GM20431 (cell line): ENCODE results near the gene IL17D.
"Not testable (repeated sequence)": the region's sequence is repeated elsewhere in the genome, so short reads cannot be mapped to it uniquely, and the experiment has no call there.

Source experiments
- in situ Hi-C: fragments of 300-500 bp; cut with MseI, MboI; formaldehyde crosslinking; loops from one replicate; pipeline ENCODE4 v1.15.0; 2020; ENCODE audit warnings: low sequenced_read_pairs; ENCODE audit not compliant: unreplicated experiment

Gene IL17D

DNA sequence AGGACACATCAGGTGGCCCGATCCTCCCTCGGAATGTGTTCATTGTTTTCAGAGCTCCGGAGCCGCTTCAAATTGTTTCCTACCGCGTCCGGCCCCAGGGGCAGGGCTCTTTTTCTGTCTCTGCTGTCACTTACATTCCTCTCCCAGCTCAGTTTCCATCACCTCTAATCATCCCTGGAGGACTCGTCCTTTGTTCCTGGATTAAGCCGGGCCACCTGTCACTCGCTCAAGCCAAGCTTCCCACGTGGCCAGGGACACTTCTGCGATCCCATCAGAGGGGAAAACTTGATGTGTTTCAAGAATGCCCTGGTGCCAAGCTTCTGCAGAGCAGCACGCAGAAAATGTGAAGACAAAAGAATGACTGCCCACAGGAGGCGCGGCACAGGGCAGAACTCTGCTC is 13.5 kb downstream of the IL17D start:
- in situ Hi-C loops = loop anchor here (10.0 kb wide), 1 partner anchor 208 kb away; no protein-coding TSS in a partner anchor

DNA sequence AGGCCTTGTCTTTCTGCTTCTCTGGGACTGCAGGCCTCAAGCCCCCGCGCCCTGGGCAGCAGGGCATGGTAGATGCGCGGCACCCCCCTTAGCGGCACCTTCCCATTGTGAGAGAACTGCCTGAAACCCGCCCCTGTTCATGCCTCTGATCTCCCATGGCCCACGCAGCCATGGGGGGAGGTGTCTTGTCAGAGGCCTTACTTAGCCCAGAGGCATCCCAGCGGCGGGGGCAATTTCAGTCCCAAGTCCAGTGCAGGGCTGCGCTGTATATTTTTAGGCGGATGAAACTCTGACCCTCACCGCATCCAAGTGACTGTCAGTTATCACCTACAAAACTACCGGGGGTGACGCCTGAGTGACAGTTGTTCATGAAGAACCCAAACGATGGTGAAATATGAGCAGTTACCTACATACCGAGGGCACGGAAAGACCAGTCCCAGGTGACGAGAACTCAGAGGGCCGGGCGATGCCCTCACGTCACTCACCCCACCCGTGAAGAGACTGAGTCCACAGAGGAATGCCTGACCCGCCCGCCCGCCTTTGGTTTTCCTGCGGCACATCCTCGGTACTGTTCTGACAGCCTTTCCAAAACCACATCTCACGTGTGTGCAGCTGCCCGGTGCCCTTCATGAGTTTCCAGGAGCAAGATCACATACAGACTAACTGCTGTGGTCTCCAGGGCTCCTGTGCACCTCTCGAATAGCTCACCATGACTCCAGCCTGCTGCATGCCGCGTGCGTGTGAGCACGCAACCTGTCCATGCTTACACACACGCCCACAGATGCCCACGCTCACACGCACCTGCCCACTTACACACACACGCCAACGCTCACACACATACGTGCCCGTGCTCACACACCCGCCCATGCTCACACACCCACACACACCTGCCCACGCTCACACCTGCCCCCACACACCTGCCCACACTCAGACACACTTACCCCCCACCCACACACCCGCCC is 14.4 kb downstream of the IL17D start:
- in situ Hi-C loops = loop anchor here (10.0 kb wide), 1 partner anchor 207 kb away; no protein-coding TSS in a partner anchor

DNA sequence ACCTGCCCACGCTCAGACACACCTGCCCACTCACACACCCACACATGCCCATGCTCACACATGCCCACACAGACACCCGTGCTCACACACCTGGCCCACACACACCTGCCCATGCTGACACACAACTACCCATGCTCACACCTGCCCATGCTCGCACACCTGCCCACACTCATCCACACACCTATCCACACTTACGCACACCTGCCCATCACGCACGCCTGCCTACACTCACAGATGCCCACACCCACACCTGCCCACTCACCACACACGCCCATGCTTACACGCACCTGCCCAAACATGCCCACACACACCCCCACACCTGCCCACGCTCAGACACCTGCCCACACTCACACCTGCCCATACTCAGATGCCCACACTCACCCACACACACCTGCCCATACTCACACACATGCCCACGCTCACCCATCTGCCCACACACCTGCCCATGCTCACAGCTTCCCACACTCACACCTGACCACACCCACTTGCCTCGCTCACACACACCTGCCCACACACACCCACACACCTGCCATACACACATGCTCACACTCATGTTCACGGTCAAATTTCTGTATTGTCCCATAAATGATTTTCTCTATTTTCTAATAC is 15.6 kb downstream of the IL17D start:
- in situ Hi-C loops = loop anchor here (10.0 kb wide), 1 partner anchor 206 kb away; no protein-coding TSS in a partner anchor

DNA sequence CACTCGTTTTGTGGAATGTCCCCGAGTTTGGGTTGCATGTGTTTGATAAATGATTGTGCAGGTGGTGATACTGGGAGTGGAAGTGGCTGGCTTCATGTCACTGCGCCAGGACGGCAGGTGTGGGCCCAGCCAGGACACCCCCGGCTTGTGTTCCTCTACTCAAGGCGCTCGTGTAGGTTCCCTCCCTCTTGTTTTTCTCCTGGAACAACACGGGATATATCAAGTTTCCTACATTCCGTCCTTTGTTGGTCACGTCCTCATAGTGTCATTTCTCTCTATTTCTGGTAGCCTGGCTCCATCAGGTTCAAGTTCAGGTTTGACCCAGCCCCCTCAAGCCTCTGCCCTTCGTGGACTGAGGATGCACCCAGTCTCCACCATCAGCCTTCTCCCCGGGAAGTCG is 16.3 kb downstream of the IL17D start:
- in situ Hi-C loops = loop anchor here (10.0 kb wide), 1 partner anchor 205 kb away; no protein-coding TSS in a partner anchor

DNA sequence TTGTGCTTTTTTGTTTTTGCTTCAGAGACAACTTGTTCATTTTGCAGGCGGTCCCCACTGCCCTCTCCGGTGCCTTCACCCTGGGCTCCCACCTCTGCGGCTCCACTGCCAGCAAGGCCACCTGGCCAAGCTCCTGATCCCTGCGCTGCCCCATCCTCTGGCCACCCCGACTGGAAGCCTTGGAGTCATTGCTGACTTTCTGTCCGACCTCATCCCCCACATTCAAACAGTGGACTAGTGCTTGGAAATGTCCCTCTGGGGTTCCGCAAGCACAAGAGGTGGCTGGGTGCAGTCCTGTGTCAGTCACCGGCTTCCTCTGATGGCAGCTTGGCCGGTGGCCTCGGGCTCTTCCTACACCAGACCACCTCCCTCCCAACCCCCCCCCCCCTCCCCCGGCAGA is 17.0 kb downstream of the IL17D start:
- in situ Hi-C loops = no loop called here

DNA sequence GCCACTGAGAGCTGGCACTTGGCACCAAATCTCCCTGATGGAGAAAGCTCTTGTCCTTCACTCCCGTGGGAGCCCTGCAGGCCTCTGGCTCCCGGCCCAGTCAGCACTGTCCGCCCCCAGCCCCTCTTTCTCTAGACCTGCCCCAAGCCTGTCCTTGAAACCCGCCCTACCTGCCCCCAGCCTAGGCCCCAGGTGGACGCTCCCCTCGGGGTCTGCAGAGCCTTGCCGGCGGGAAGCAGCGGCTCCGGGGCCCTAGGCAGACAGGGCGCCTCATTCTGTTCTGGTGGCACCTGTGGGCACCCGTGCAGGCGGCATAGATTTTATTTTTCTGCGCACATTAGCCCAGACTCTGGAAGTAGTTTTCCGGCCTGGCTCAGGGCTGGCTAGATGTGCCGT is 17.6 kb downstream of the IL17D start:
- in situ Hi-C loops = no loop called here

DNA sequence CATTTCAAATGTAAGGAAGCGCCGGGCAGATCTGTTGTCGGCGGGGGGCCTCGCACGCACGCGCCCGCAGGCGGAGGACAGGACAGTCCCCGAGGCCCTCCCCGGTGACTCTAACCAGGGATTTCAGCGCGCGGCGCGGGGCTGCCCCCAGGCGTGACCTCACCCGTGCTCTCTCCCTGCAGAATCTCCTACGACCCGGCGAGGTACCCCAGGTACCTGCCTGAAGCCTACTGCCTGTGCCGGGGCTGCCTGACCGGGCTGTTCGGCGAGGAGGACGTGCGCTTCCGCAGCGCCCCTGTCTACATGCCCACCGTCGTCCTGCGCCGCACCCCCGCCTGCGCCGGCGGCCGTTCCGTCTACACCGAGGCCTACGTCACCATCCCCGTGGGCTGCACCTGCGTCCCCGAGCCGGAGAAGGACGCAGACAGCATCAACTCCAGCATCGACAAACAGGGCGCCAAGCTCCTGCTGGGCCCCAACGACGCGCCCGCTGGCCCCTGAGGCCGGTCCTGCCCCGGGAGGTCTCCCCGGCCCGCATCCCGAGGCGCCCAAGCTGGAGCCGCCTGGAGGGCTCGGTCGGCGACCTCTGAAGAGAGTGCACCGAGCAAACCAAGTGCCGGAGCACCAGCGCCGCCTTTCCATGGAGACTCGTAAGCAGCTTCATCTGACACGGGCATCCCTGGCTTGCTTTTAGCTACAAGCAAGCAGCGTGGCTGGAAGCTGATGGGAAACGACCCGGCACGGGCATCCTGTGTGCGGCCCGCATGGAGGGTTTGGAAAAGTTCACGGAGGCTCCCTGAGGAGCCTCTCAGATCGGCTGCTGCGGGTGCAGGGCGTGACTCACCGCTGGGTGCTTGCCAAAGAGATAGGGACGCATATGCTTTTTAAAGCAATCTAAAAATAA is 18.2 kb downstream of the IL17D start:
- in situ Hi-C loops = no loop called here

DNA sequence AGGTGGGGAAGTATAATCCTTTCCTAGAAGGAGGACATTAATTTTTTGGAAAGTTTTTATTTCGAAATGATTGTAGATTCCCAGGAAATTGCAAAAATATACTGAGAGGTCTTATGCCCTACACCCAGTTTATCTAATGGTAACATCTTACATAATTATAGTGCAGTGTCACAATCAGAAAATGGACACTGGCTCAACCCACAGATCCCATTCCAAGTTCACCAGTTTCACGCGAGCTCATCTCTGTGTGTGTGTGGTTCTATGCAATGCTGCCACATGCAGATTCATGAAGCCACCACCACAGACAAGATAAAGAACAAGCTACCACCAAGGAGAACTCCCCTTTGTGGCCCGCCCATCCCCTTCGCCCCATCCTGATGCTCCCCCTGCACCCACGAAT is 24.4 kb downstream of the IL17D start:
- in situ Hi-C loops = no loop called here

DNA sequence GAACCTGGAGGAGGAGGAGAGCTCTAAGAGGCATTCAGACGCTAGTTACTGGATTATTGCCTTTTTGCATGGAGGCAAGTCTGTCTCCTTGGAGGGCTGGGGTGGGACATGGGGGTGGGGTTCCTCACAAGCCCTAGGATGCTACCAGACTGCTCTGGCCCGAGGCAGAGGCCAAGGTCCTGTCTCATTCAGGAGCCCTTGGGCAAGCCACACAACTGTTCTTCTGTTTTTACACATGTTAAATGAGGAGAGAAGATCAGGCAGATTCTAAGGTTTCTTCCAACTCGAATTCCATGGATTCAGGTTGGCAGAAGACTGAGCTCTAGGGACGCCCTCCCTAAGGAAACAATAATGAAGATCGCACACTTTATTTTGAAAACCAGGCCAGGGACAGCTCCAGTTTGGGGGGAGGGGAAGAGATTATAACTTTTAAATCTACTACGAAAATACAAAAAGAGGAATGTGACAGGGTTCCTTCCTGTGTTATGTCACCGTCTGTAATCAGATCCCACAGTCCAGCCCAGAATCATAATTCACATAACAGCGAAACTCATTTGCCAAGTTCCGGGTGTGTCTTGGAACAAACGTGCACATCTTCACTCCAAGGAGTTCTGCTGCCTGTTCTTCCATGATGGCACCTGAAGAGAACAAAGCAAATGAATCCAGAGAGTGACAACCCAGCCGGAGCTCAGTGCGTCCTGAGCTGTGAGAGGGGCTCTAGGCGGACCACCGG is 25.2 kb downstream of the IL17D start:
- in situ Hi-C loops = no loop called here

DNA sequence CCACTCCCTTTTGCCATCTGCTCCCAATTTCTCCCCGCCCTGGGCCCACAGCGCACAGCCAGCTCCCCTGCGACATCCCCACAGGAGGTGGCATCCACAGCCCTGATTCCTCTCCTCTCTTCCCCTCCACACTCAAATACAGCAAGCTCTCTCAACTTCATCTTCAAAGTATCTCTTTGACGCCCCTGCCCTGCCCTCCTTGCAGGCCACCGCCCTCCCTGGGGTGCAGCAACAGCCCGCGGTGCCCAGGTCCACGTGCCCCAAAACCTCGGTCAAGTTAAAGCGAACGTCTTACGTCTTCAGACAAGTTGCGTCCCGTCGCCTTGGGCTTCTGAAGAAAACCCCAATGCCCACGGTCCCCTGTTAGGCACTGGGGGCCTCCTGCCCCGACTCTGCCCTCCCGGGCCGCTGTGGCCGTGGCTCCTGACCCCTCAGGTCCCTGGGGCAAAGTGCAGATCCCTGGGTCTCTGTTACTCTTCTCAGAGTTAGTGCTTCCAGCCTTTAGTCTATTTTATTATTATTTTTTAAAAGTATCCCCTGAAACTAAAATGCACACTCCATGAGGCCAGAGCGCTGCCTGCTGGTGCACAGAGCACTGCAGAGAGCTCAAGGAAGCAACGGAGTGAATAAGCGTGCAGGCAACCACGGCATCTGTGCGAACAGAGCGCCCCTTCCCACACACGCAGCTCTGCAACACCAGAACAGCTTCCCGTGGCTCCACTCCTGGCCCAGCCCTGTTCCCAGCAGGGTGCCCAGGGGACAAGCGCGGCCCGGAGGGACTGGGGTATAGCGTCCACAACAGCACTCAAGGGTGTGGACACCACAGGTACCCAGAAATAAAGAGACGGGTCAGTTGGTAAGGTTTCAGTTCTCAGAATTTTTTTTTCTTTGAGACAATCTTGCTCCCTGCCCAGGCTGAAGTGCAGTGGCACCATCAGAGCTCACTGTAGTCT is 26.4 kb downstream of the IL17D start:
- in situ Hi-C loops = no loop called here

DNA sequence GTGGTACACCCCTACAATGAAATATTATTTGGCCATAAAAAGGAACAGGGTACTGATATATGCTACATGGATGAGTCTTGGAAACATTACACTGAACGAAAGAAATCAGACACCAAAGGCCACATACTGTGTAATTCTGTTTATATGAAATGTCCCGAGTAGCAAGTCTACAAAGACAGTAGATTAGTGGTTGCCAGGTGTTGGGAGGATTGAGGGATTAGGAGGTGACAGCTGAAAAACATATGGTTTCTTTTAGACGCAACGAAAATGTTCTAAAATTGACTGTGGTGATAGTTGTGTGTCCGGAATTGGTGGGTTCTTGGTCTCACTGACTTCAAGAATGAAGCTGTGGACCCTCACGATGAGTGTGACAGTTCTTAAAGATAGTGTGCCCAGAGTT is 35.1 kb downstream of the IL17D start:
- in situ Hi-C loops = no loop called here

DNA sequence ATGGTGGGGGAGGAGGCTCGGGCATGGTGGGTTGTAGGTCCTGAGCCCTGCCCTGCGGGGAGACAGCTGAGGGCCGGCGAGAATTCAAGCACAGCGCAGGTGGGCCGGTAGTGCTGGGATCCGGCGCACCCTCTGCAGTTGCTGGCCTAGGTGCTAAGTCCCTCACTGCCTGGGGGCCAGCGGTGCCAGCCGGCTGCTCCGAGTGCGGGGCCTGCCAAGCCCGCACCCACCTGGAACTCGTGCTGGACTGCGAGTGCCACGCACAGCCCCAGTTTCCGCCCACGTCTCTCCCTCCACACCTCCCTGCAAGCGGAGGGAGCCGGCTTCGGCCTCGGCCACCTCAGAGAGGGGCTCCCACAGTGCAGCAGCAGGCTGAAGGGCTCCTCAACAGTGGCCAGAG is 36.5 kb downstream of the IL17D start:
- in situ Hi-C loops = no loop called here

DNA sequence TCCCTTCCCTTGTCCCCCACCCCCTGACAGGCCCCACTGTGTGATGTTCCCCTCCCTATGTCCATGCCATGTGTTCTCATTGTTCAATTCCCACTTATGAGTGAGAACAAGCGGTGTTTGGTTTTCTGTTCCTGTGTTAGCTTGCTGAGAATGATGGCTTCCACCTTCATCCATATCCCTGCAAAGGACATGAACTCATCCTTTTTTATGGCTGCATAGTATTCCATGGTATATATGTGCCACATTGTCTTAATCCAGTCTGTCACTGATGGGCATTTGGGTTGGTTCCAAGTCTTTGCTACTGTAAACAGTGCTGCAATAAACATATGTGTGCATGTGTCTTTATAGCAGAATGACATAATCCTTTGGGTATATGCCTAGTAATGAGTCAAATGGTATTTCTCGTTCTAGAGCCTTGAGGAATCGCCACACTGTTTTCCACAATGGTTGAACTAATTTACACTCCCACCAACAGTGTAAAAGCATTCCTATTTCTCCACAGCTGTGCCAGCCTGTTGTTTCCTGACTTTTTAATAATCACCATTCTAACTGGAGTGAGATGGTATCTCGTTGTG is 40.4 kb downstream of the IL17D start:
- in situ Hi-C loops = not testable (repeated sequence)

DNA sequence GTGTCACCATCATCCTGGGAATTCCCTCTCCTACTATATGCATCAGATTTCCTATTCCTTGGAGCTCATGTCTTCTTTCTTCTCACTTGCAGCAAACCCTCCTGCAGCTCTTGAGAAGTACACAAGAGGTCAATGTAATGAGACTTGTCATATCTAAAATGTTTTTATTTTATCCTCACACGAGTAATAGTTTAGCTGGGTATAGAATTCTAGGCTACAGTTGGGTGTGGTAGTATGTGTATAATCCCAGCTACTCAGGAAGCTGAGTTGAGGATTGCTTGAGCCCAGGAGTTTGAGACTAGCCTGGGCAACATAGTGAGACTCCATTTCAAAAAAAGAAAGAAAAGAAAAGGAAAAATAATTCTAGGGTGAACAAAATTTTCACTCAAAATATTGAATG is 45.9 kb downstream of the IL17D start:
- in situ Hi-C loops = no loop called here

DNA sequence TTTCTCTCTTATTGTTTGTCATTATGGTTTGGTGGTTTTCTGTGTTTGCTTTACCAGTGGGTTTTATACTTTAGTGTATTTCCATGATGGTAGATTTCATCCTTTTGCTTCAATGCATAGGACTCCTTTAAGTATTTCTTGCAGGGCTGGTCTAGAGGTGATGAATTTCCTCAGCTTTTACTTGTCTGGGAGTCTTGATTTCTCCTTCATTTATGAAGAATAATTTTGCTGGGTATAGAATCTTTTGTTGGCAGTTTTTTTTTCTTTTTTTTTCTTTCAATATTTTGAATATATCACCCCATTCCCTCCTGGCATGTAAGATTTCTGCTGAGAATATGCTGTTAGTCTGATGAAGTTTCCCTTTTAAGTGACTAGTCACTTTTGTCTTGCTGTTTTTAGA is 50.5 kb downstream of the IL17D start:
- in situ Hi-C loops = no loop called here

DNA sequence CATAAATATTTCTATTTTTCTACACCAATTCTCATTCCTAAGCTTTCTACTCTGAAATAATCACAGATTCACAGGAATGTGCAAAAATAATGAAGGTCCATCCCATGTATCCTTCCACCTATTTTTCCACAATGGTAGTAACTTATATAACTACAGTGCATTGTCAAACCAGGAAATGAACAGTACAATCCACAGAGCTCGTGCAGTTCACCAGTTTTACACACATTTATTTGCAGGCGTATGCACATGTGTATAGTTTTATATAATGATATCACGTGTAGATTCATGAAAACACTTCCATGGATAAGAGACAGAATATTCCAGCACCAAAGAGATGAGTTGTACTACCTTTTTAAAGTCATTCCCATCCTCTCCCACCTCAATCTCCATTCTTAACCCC is 57.4 kb downstream of the IL17D start:
- in situ Hi-C loops = no loop called here

DNA sequence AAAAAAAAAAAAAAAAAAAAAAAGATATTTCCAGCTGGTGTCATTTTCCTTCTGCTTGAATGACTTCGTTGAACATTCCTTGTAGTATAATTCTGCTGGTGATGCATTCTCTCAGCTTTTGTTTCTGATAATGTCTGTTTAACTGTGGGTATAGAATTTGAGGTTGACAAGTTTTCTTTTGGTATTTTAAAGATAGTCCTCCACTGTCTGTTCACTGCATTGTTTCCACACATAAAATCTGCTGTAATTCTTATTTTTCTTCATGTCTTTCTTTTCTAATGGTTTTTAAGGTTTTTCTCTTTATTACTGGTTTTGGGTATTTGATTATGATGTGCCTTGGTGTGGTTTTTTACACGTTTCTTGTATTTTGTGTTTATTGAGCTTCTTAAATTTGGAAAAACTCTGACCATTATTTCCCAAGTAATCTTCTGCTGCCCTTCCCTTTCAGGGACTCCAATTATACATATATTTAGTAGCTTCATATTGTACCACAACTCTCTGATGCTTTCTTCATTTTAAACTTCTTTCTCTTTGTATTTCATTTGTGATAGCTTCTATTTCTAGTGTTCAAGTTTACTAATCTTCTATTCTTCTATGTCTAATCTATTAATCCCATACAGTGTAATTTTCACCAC is 63.9 kb downstream of the IL17D start:
- in situ Hi-C loops = no loop called here

DNA sequence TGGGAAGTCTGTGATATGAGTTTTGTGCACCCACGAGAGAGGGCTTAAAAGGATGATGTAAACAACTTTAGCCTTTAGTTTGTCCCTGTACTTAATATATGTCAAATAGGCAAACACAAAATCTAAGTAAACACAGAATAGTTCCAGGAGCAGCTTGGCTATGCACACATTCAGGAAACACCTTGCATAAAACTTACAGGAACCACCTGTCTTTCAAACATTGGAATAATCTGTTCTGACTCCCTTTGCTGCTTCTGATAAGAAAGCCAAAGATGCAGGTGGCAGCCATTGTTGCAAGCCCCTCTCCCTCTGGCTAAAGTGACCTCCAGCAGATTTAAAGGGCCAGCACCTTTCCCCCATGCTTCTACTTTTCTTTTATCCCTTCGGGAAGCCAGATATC is 65.6 kb downstream of the IL17D start:
- in situ Hi-C loops = no loop called here
